ENCODE data around the gene GRID2. TPM values are rescaled to one million over a fixed set of nuclear protein-coding genes. Genes with fewer than 3 reads are reported as not detected.

The GRID2 gene
- total RNA-seq, 1 donor from 2014 or later, result not detected

DNA sequence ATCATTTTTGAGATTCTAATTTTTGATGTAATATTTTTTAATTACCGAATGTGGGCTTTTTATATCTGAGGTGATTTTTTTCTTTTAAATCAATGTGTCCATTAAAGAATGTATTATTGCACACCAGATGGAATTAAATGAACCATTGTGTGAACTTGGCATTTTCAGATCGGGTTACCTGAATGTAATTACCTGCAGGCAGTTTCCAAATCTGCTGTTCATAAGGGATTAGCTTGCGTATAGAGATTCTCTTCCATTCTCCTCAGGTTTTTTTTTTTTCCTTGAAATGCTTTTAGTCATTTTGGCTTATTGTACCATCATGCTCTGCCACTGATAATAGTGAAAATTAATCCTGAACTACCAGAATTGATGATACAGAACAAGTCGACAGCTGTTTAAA is 1013.3 kb downstream of the GRID2 start:
- TF ChIP-seq CTCF (IDR thresholded peaks at IDR 0.05; ENCODE audit: borderline replicate concordance), result no peak
- intact Hi-C loops (cut with micrococcal nuclease), result no loop called here
- Histone ChIP-seq H3K27me3 (ENCODE audit: low read depth) (no peaks in the 10 kb centered on the region), H3K9me3 (replicated peaks) (no peaks in the 10 kb centered on the region), H3K27ac (replicated peaks) (no peak overlapping the region), H3K4me3 (no peak overlapping the region), H3K4me1 (no peaks in the 10 kb centered on the region), H3K36me3 (no peaks in the 10 kb centered on the region)
- DNase-seq, result no peak

GRCh38 chr4:93317561-93317960 is 1013.8 kb downstream of the GRID2 start:
- Histone ChIP-seq H3K4me3 (no peak overlapping the region), H3K27me3 (ENCODE audit: low read depth) (no peaks in the 10 kb centered on the region), H3K4me1 (no peaks in the 10 kb centered on the region), H3K36me3 (no peaks in the 10 kb centered on the region), H3K9me3 (replicated peaks) (peaks cover 5% of the 10 kb centered on the region), H3K27ac (replicated peaks) (no peak overlapping the region)
- no peak for TF ChIP-seq CTCF (IDR thresholded peaks at IDR 0.05; ENCODE audit: borderline replicate concordance)
- no peak for DNase-seq
- intact Hi-C loops (cut with micrococcal nuclease), result no loop called here

DNA sequence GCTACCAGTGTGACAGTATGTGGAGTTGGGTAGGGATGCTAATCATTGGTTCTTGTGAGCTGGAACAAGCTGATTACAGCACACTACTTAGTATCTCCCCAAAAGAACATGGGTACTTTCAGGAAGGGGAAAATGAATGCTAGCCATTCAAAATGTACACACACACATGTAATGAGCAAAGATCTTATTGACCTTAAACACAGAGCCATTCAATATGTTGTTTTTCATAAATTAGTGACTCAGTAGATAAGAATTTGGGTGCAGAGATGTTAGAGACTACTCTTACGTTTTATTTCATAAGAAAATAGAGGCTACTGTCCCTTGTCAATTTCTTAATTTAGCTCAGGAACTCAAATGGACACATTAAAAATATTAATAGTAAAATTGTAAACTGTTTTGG is 1015.3 kb downstream of the GRID2 start:
- no peak overlapping the region for H3K27ac ChIP-seq (replicated peaks)
- no peak for DNase-seq
- no peak for TF ChIP-seq CTCF (IDR thresholded peaks at IDR 0.05; ENCODE audit: borderline replicate concordance)
- no peaks in the 10 kb centered on the region for H3K4me1 ChIP-seq
- H3K4me3 ChIP-seq, result no peak overlapping the region
- H3K9me3 ChIP-seq (replicated peaks), result peaks cover 16% of the 10 kb centered on the region
- no peaks in the 10 kb centered on the region for H3K27me3 ChIP-seq (ENCODE audit: low read depth)
- intact Hi-C loops (cut with micrococcal nuclease), result no loop called here
- H3K36me3 ChIP-seq, result no peaks in the 10 kb centered on the region

- intact Hi-C loops (cut with micrococcal nuclease), result no loop called here
- TF ChIP-seq CTCF (IDR thresholded peaks at IDR 0.05; ENCODE audit: borderline replicate concordance), result no peak
- DNase-seq, result no peak
- H3K4me1 ChIP-seq, result no peaks in the 10 kb centered on the region
- H3K9me3 ChIP-seq (replicated peaks), result peaks cover 21% of the 10 kb centered on the region
- H3K4me3 ChIP-seq, result no peak overlapping the region
- no peak overlapping the region for H3K27ac ChIP-seq (replicated peaks)
- no peaks in the 10 kb centered on the region for H3K27me3 ChIP-seq (ENCODE audit: low read depth)
- H3K36me3 ChIP-seq, result no peaks in the 10 kb centered on the region
These were observed 1016.6 kb downstream of the GRID2 start for GRCh38 chr4:93320356-93320755.

DNA sequence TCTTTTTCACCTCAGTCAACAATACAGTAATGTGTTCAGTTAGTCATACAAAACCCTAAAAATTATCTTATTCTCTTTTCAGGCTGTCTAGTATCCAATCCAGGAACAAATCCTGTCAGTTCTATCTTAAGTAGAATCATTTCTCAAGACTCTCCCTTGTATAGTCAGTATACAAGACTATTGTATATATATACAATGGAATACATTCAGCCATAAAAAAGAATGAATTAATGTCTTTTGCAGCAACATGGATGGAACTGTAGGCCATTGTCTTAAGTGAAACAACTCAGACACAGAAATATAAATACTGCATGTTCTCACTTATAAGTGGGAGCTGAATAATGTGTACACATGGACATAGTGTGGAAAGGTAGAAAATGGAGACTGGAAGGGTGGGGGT is 1023.6 kb downstream of the GRID2 start:
- intact Hi-C loops (cut with micrococcal nuclease), result no loop called here
- Histone ChIP-seq H3K27me3 (ENCODE audit: low read depth) (no peaks in the 10 kb centered on the region), H3K36me3 (no peaks in the 10 kb centered on the region), H3K4me1 (no peaks in the 10 kb centered on the region), H3K4me3 (no peak overlapping the region), H3K27ac (replicated peaks) (no peak overlapping the region), H3K9me3 (replicated peaks) (peaks cover 19% of the 10 kb centered on the region)
- TF ChIP-seq CTCF (IDR thresholded peaks at IDR 0.05; ENCODE audit: borderline replicate concordance), result no peak
- DNase-seq, result no peak

DNA sequence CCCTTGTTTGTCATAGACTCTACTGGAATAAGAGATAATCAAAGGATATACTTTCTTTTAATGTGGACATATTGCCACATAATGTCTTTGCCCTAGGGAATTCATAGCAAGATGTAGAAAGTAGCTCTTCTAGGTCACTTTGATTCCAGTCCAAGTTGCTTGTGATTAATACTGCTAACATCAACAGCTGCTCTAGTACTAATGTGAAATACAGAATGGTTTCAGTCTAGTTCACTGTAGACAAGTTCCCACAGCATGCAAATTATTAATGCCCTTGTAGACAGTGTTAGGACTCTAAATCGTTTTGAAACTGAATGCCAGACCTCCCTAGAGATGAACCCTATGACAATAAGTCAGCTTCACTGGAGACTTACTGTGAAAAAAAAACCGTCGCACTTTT is 1030.2 kb downstream of the GRID2 start:
- Histone ChIP-seq H3K4me3 (no peak overlapping the region), H3K27ac (replicated peaks) (no peak overlapping the region), H3K9me3 (replicated peaks) (no peaks in the 10 kb centered on the region), H3K36me3 (no peaks in the 10 kb centered on the region), H3K27me3 (ENCODE audit: low read depth) (no peaks in the 10 kb centered on the region), H3K4me1 (no peaks in the 10 kb centered on the region)
- TF ChIP-seq CTCF (IDR thresholded peaks at IDR 0.05; ENCODE audit: borderline replicate concordance), result no peak
- no peak for DNase-seq
- intact Hi-C loops (cut with micrococcal nuclease), result no loop called here

All from left ventricle myocardium inferior (tissue), 1 donor.